WERI-Rb-1 (cell line): ENCODE data around the gene RMDN2.
"Not testable (repeated sequence)": the region's sequence is repeated elsewhere in the genome, so short reads cannot be mapped to it uniquely, and the experiment has no call there.

Source experiments
- DNase-seq: peaks from one replicate; pipeline ENCODE4 v3.0.0-alpha.2; 2020
- H3K27ac ChIP-seq: fragments of 250-450 bp; sonication (Bioruptor Pico); 2 replicates; pipeline ENCODE4 v1.5.1; 2020; ENCODE audit warnings: mild to moderate bottlenecking, moderate library complexity
- H3K27me3 ChIP-seq: fragments of 250-450 bp; sonication (Bioruptor Pico); 2 replicates; pipeline ENCODE4 v1.5.1; 2021; ENCODE audit warnings: mild to moderate bottlenecking, low read depth, moderate library complexity; ENCODE audit not compliant: insufficient read depth, severe bottlenecking
- H3K36me3 ChIP-seq: fragments of 250-450 bp; sonication (Bioruptor Pico); 2 replicates; pipeline ENCODE4 v1.5.1; 2020; ENCODE audit warnings: mild to moderate bottlenecking, moderate library complexity
- H3K4me3 ChIP-seq: 2 replicates; pipeline ENCODE4 v1.5.1; 2011; ENCODE audit warnings: low read depth, mild to moderate bottlenecking, control low read depth, low read length
- H3K9me3 ChIP-seq: fragments of 250-450 bp; sonication (Bioruptor Pico); 2 replicates; pipeline ENCODE4 v1.5.1; 2021; ENCODE audit warnings: mild to moderate bottlenecking, moderate library complexity; ENCODE audit not compliant: severe bottlenecking
- CTCF ChIP-seq: IDR thresholded peaks from 2 replicates; pipeline ENCODE4 v1.5.1; 2011; ENCODE audit warnings: low read depth, mild to moderate bottlenecking, control low read depth, inconsistent platforms, low read length

Gene RMDN2

GRCh38 chr2:37963901-37964300, 38.8 kb downstream of the RMDN2 start:
- H3K4me3 ChIP-seq, DNase-seq, H3K9me3 ChIP-seq, H3K27me3 ChIP-seq, H3K27ac ChIP-seq, H3K36me3 ChIP-seq: not testable (repeated sequence)

GRCh38 chr2:37966326-37966725, 41.2 kb downstream of the RMDN2 start:
- peaks cover 2% of the 10 kb centered on the region for H3K9me3 ChIP-seq
- H3K27me3 ChIP-seq = no peaks in the 10 kb centered on the region
- no peak for TF ChIP-seq CTCF
- no peak overlapping the region for H3K27ac ChIP-seq
- DNase-seq = no peak
- H3K4me3 ChIP-seq = no peak overlapping the region
- no peaks in the 10 kb centered on the region for H3K36me3 ChIP-seq

DNA sequence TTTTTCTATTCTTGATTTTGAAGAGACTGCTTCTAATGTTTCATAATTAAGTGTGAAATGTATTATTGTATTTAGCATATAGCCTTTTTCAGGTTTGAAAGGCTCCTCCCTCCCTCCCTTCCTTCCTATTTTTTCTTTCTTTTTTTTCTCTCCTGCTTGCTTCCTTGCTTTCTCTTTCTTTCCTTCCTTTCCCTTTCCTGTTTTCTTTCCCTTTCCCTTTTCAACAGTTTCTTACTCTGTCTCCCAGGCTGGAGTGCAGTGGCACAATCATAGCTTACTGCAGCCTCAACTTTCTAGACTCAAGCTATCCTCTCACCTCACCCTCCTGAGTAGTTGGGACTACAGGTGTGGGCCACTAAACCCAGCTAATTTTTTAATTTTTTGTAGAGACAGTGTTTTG, 44.6 kb downstream of the RMDN2 start:
- H3K36me3 ChIP-seq = no peaks in the 10 kb centered on the region
- peaks cover 2% of the 10 kb centered on the region for H3K9me3 ChIP-seq
- no peak for DNase-seq

GRCh38 chr2:37971971-37972370, 46.9 kb downstream of the RMDN2 start:
- peaks cover under 1% of the 10 kb centered on the region for H3K9me3 ChIP-seq
- no peak for DNase-seq

More for the DNA sequence above, 44.6 kb downstream of the RMDN2 start:
- Histone ChIP-seq H3K27ac (no peak overlapping the region), H3K4me3 (no peak overlapping the region), H3K27me3 (no peaks in the 10 kb centered on the region)
- TF ChIP-seq CTCF = no peak

GRCh38 chr2:37973615-37974353, 48.7 kb downstream of the RMDN2 start:
- DNase-seq = no peak
- Histone ChIP-seq H3K27ac (no peak overlapping the region), H3K4me3 (no peak overlapping the region), H3K36me3 (no peaks in the 10 kb centered on the region), H3K27me3 (no peaks in the 10 kb centered on the region), H3K9me3 (peaks cover 3% of the 10 kb centered on the region)
- no peak for TF ChIP-seq CTCF

More at GRCh38 chr2:37971971-37972370, 46.9 kb downstream of the RMDN2 start:
- Histone ChIP-seq H3K4me3 (no peak overlapping the region), H3K27ac (no peak overlapping the region), H3K27me3 (no peaks in the 10 kb centered on the region), H3K36me3 (no peaks in the 10 kb centered on the region)
- no peak for TF ChIP-seq CTCF

GRCh38 chr2:37975808-37976207, 50.7 kb downstream of the RMDN2 start:
- no peak for TF ChIP-seq CTCF
- no peak overlapping the region for H3K4me3 ChIP-seq
- no peak for DNase-seq
- no peaks in the 10 kb centered on the region for H3K36me3 ChIP-seq
- H3K27ac ChIP-seq = no peak overlapping the region
- peaks cover 3% of the 10 kb centered on the region for H3K9me3 ChIP-seq
- H3K27me3 ChIP-seq = no peaks in the 10 kb centered on the region
